A549 (cell line): ENCODE results near the gene NRDE2.

ENCODE experiments used
- CBX2 ChIP-seq: fragments of 200-600 bp; sonication (generic); IDR thresholded peaks from 2 replicates; pipeline ENCODE4 v1.6.1; 2016; ENCODE audit warnings: low read depth, mild to moderate bottlenecking, borderline replicate concordance
- CHD2 ChIP-seq: fragments of 150-350 bp; IDR thresholded peaks from 2 replicates; pipeline ENCODE4 v1.6.1; 2014; ENCODE audit warnings: low read length; ENCODE audit not compliant: partially characterized antibody
- CHD4 ChIP-seq: fragments of 200-600 bp; sonication (generic); IDR thresholded peaks from 2 replicates; pipeline ENCODE4 v1.6.1; 2016; ENCODE audit warnings: antibody characterized with exemption, mild to moderate bottlenecking, borderline replicate concordance
- CTCF ChIP-seq: fragments of >200 bp; sonication (Bioruptor Twin); formaldehyde crosslinking; IDR thresholded peaks from 3 replicates; pipeline ENCODE4 v1.5.1; 2016
- EP300 ChIP-seq, 2 experiments: fragments of >200 bp; sonication (Bioruptor Twin); formaldehyde crosslinking; IDR thresholded peaks; 2 replicates in 1 of 2; 3 replicates in 1 of 2; pipeline ENCODE4 v1.6.1; 2016 to 2017
- HDAC2 ChIP-seq: fragments of 200-600 bp; sonication (generic); IDR thresholded peaks from 2 replicates; pipeline ENCODE4 v1.6.1; 2016
- HES2 ChIP-seq: fragments of >200 bp; sonication (Bioruptor Twin); formaldehyde crosslinking; IDR thresholded peaks from 2 replicates; pipeline ENCODE4 v1.6.1; 2016
- MYC ChIP-seq: IDR thresholded peaks from 2 replicates; pipeline ENCODE4 v1.6.1; 2012; ENCODE audit warnings: mild to moderate bottlenecking, inconsistent platforms, low read length, improper control_type of control experiment, borderline replicate concordance
- POLR2A ChIP-seq: IDR thresholded peaks from 2 replicates; pipeline ENCODE4 v1.6.1; 2012; ENCODE audit warnings: mild to moderate bottlenecking, low read length
- RCOR1 ChIP-seq: fragments of 150-350 bp; IDR thresholded peaks from 2 replicates; pipeline ENCODE4 v1.6.1; 2014; ENCODE audit warnings: antibody characterized with exemption, low read length, low read depth
- REST ChIP-seq: fragments of 200-600 bp; sonication (generic); IDR thresholded peaks from 2 replicates; pipeline ENCODE4 v1.6.1; 2016; ENCODE audit warnings: antibody characterized with exemption, mild to moderate bottlenecking, moderate library complexity
- RNF2 ChIP-seq: fragments of 200-600 bp; sonication (generic); IDR thresholded peaks from 2 replicates; pipeline ENCODE4 v1.6.1; 2016; ENCODE audit warnings: low read depth, mild to moderate bottlenecking, antibody characterized with exemption, moderate library complexity, borderline replicate concordance

GRCh38 chr14:90344331-90345238 lies 12.8 kb upstream of the NRDE2 start:
- TF ChIP-seq CTCF (no peak), HDAC2 (no peak), RNF2 (no peak), EP300 (IDR thresholded peaks at IDR 0.05) (no peak), POLR2A (no peak), CHD2 (no peak), REST (no peak), HES2 (no peak), CHD4 (no peak), CBX2 (no peak), MYC (no peak), RCOR1 (no peak)
